GM15510 (cell line): Measurements from ENCODE around the gene NREP.

Source experiments
- POLR2A ChIP-seq: IDR thresholded peaks from 3 replicates; pipeline ENCODE4 v1.6.1; 2011; ENCODE audit warnings: borderline replicate concordance; ENCODE audit not compliant: insufficient read length; ENCODE audit errors: extremely low read depth

Gene NREP

GRCh38 chr5:111776913-111777781 is 20.2 kb upstream of the NREP start:
- TF ChIP-seq POLR2A: no peak

GRCh38 chr5:111775224-111775623 is 18.2 kb upstream of the NREP start:
- TF ChIP-seq POLR2A: no peak

GRCh38 chr5:111774525-111774924 is 17.5 kb upstream of the NREP start:
- no peak for TF ChIP-seq POLR2A

GRCh38 chr5:111772456-111773122 is 15.6 kb upstream of the NREP start:
- TF ChIP-seq POLR2A: no peak

- no peak for TF ChIP-seq POLR2A
Measured at GRCh38 chr5:111769541-111769940, 12.5 kb upstream of the NREP start.

- no peak for TF ChIP-seq POLR2A
Measured at GRCh38 chr5:111765613-111766571, 8.9 kb upstream of the NREP start.

- TF ChIP-seq POLR2A: no peak
Measured at GRCh38 chr5:111764019-111764418, 7.0 kb upstream of the NREP start.

GRCh38 chr5:111762895-111763294 is 5.9 kb upstream of the NREP start:
- no peak for TF ChIP-seq POLR2A

GRCh38 chr5:111758284-111758628 is 1.3 kb upstream of the NREP start:
- TF ChIP-seq POLR2A: no peak

GRCh38 chr5:111757355-111758283 is 625 bp upstream of the NREP start:
- TF ChIP-seq POLR2A: peak; percentile 78

GRCh38 chr5:111755942-111756381 is 1.0 kb downstream of the NREP start:
- TF ChIP-seq POLR2A: no peak

GRCh38 chr5:111755345-111755941 is 1.6 kb downstream of the NREP start:
- no peak for TF ChIP-seq POLR2A

- no peak for TF ChIP-seq POLR2A
Measured at GRCh38 chr5:111753884-111754589, 3.0 kb downstream of the NREP start.
